Astrocyte (in vitro differentiated cells and primary cell): ENCODE data around the gene GIPC3.

Experiments
- CTCF ChIP-seq: IDR thresholded peaks from 2 replicates; pipeline ENCODE4 v1.5.1; 2011; ENCODE audit warnings: low read depth, mild to moderate bottlenecking, inconsistent platforms, low read length, moderate library complexity; ENCODE audit not compliant: insufficient read depth
- EZH2 ChIP-seq: IDR thresholded peaks from 2 replicates; pipeline ENCODE4 v1.6.1; 2012; ENCODE audit warnings: mild to moderate bottlenecking, low read length, inconsistent platforms; ENCODE audit not compliant: insufficient read depth

- TF ChIP-seq EZH2: no peak
- TF ChIP-seq CTCF: no peak
These were observed 35.5 kb upstream of the GIPC3 start for GRCh38 chr19:3549816-3550215.
